COLO668 (cell line): ENCODE data around the gene AIF1L.

Source experiments
- DNase-seq: peaks from one replicate; lab custom pipeline; 2025; ENCODE audit not compliant: unreplicated experiment; lab: John Stamatoyannopoulos, UW

Gene AIF1L

GRCh38 chr9:131096269-131097125 lies at the start of gene AIF1L:
Gene AIF1L (plus strand): TSS chr9:131096531. CDS start chr9:131096630, 99 bp downstream.
- peak; percentile 17 for DNase-seq

DNA sequence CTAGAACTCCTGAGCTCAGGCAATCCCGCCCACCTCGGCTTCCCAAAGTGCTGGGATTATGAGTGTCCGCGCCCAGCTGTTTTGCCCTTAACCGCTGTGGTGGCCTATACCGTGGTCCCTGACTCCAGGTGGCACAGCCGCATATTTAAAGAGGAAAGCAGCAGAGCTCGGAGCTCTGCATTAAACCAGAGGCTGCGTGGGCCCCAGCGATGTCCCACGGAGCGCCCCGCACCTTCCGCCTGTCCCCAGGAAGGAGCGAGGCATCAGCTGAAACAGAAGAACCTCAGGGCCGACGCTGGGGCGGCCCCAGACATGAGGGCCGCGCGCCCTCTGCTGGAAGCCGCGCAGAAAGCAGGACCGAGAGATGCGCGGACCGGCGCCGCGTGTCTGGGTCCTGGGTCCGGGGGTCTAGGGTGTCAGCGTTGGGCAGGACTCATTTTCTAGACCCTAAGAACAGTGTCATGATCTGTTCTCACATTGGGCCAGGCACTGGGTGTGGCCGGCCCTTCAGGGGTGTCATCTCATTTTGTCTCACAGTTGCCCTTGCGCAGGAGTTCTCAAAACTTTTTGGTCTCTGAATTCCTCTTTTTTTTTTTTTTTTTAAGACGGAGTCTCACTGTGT lies 49.6 kb upstream of the AIF1L start:
- peak; percentile 75 for DNase-seq

GRCh38 chr9:131048332-131048731 lies 48.0 kb upstream of the AIF1L start:
- no peak for DNase-seq

- DNase-seq: no peak
Observed at GRCh38 chr9:131048820-131049219, 47.5 kb upstream of the AIF1L start.

GRCh38 chr9:131049829-131050715 lies 46.3 kb upstream of the AIF1L start:
- no peak for DNase-seq

DNA sequence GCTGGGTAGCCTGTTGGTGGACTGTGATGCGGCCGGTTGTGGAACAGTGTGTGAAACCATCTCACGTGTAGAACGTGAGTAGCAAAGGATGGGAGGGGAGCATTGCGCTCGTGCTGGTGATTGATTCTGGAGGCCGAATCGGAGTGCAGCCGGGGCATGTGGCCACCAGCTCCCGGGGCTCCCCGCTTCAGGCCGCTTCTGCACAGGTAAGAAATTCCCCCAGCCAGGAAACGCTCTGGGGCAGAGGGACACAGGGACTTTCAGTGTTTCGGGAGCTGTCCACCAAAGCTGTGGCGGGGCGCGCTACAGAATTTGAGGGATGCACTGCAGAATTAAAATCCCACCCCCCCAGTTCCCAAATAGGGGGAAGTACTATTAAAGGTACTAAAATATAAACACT lies 45.5 kb upstream of the AIF1L start:
- DNase-seq: no peak

- DNase-seq: no peak
Observed at GRCh38 chr9:131051592-131052517, 44.5 kb upstream of the AIF1L start.

GRCh38 chr9:131053896-131054295 lies 42.4 kb upstream of the AIF1L start:
- no peak for DNase-seq

DNA sequence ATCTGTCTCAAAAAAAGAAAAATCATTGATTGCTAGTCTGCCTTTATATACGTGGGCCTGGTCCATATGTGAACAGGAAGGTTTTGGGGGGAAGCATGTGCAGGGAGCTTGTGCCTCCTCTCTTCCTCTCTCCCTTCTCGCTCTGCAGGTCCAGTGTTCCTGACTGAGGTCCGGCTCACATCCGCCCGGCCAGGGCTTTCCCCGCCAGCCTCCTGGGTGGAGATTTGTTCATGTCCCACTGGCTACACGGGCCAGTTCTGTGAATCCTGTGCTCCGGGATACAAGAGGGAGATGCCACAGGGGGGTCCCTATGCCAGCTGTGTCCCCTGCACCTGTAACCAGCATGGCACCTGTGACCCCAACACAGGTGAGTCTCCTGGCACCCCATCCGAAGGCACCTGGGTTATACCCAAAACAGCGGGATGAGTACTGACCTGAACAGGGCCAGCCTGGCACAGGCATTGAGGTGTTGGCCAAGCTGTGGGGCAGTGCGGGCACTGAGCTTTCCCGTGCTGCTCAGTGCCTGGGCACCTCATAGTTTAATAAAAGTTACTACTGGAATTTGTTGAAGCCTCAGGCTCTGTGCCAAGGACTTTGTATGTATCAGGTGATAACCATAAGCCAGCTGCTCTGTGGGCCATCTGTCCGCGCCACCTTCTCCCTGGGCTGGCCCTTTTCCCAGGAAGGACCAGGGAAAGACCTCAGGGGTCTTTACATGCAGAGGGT lies 39.4 kb upstream of the AIF1L start:
- DNase-seq: no peak

GRCh38 chr9:131060900-131061630 lies 35.3 kb upstream of the AIF1L start:
- no peak for DNase-seq

- DNase-seq: no peak
Observed at GRCh38 chr9:131062969-131063368, 33.4 kb upstream of the AIF1L start.

DNA sequence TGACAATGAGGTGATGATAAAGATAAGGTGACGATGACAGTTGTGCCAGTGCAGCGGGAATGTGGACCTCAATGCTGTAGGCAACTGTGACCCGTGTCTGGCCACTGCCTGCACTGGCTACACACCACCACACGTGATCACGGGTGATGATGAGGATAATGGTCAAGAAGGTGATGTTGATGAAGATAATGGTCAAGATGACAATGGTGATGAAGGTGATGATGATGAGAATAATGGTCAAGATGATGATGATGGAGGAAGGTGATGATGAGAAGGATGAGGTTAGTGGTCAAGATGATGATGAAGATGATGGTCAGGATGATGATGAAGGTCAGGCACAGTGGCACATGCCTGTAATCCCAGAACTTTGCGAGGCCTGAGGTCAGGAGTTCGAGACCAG lies 30.7 kb upstream of the AIF1L start:
- no peak for DNase-seq

DNA sequence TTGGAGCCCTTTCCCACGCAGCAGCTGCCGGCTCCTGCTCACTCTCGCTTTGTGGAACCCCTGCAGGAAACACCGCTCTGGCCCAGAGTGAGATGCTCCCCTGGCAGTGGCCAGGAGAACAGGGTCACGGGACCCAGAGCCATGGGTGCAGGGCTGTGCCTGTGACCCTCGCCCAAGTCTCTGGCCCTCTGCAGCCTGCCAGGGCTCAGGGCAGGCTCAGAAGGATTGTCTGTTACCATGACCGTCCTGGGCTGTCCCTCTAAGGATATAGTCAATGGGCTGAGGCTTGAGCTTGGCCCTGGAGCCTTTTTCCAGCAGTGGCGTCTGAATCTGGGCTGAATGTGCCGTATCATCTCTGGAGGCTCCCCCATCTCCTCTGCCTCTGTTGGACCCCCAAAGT lies 28.7 kb upstream of the AIF1L start:
- no peak for DNase-seq

DNA sequence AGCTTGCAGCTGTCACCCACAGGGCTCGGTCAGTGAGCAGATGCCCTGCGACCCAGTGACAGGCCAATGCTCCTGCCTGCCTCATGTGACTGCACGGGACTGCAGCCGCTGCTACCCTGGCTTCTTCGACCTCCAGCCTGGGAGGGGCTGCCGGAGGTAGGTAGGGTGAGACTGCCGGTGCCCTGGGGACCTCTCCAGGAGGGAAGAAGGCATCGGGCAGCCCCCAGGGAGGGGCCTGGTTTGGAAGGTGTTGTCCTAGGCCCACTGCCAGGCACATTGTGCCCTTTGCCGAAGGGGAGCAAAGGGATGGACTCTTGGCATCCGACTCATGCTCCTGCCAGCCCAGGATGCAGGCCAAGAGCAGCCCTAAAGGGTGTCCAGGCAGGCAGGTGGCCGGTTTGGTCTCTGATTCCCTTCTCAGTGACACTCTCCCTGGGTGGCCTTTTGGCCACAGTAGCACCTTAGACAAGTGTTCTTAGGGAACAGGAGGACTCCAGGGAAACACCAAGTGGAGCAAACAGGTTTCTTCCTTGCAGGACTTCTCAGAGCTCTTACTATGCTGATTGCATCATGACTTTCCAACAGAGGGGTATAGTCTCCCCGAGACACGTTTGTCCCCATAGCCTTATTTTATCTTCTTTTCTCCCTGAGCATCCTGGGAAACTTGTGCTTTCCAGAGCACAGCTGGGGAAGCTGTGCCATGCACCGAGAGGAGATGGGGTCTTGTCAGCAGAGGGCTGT lies 28.1 kb upstream of the AIF1L start:
- DNase-seq: no peak

DNA sequence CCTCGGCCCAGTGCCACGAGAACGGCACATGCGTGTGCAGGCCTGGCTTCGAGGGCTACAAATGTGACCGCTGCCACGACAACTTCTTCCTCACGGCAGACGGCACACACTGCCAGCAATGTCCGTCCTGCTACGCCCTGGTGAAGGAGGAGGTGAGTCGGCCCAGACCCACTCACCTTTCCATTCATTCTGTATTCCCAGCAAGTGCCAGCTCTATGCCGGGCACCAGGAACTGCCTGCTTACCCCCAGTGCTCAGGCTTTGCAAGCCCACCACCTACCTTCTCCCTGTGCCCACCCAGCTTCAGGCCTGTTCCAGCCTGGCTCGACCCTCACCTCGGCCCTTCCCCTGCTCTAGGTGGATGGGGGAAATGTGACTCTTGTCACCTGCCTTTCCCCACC lies 26.6 kb upstream of the AIF1L start:
- DNase-seq: no peak

DNA sequence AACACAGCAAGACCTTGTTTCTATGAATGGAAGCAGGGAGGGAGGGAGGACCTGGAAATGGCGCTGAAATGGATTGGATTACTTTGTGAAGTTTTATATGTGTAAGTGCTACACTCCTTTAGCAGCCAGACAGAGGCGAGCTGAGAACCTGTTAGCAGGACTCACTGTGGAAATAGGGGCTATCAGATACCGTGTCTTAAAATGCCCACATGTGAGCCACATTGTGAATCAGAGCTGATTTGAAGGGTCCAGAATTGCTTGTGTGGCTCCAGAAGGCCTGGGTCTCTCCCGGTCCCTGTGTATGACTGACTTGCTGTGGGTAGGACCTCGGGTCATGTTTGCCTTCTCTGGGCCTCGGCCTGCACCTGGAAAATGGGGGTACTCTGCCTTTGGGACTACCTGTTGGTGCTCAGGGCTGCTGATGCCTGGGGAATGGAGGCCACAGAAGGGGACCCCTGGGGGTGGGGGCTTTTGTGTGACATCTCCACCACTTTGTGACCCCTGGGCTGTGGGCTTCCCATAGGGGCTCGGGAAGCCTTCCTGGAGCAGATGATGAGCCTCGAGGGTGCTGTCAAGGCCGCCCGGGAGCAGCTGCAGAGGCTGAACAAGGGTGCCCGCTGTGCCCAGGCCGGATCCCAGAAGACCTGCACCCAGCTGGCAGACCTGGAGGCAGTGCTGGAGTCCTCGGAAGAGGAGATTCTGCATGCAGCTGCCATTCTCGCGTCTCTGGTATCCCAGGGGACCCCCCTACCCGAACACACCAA lies 24.0 kb upstream of the AIF1L start:
- DNase-seq: no peak

DNA sequence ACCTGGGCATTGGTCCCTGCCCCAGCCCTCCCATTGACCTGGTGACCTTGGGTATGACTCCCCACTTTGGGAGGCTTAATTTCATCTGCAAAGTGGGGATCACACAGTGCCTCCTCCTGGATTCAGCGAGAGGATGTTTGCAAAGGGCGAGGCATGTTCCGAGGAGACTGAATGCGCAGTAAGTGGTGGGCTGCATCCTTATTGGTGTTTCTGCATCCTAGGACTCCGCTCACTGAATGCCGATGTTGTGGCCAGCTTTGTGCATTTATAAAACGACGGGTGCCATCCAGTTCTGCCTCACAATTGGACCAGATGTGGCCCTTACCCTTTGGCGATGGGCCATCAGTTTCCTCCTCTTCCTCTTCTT lies 23.5 kb upstream of the AIF1L start:
- DNase-seq: no peak
